Panc1 (cell line): ENCODE results near the gene HECTD3. TPM values are rescaled to one million over a fixed set of nuclear protein-coding genes. Genes with fewer than 3 reads are reported as not detected.

Experiments used
- ATAC-seq: fragments of 200-7000 bp; cut with Tn5 transposase; 2 replicates; pipeline ENCODE4 v1.9.1; 2020; ENCODE audit warnings: mild to moderate bottlenecking, moderate library complexity
- BruUV-seq: library from RNA; stranded (reverse); fragments of 400-500 nt; replicated peaks from 2 replicates; lab custom pipeline; 2021; lab: Mats Ljungman, UMichigan
- CTCF ChIA-PET: fragments of 300-600 bp; sonication (Branson Sonifier 250); formaldehyde crosslinking; loops from one replicate; lab custom pipeline; 2022; ENCODE audit warnings: antibody characterized with exemption; lab: Charles Lee
- POLR2A ChIA-PET: fragments of 300-600 bp; sonication (Branson Sonifier 250); formaldehyde crosslinking; loops from one replicate; lab custom pipeline; 2022; ENCODE audit warnings: antibody characterized with exemption; lab: Charles Lee
- DNase-seq: peaks from one replicate; pipeline ENCODE4 v3.0.0-alpha.2; 2010; ENCODE audit warnings: low read depth, low spot score
- H3K27ac ChIP-seq: 2 replicates; pipeline ENCODE4 v1.5.1; 2011; ENCODE audit warnings: mild to moderate bottlenecking, low read length, inconsistent platforms
- H3K27me3 ChIP-seq: fragments of 200-500 bp; sonication (Bioruptor generic); 2 replicates; pipeline ENCODE4 v1.6.0; 2014; ENCODE audit warnings: low read length, inconsistent platforms; ENCODE audit not compliant: control insufficient read depth, insufficient read depth
- H3K36me3 ChIP-seq: fragments of 200-500 bp; sonication (Bioruptor generic); 2 replicates; pipeline ENCODE4 v1.5.1; 2014; ENCODE audit warnings: inconsistent platforms, mild to moderate bottlenecking, low read length, moderate library complexity; ENCODE audit not compliant: control insufficient read depth, insufficient read depth
- H3K4me1 ChIP-seq: 2 replicates; pipeline ENCODE4 v1.5.1; 2011; ENCODE audit warnings: inconsistent platforms, mild to moderate bottlenecking, low read length, moderate library complexity; ENCODE audit not compliant: control insufficient read depth, insufficient read depth
- H3K4me3 ChIP-seq, 2 experiments: 2 replicates each; pipeline ENCODE4 v1.5.1; 2011 to 2012; ENCODE audit warnings: low read depth in 2 of 2, low read length in 2 of 2, mild to moderate bottlenecking in 2 of 2, inconsistent platforms in 1 of 2, moderate library complexity in 1 of 2
- H3K9me3 ChIP-seq: fragments of 200-500 bp; sonication (Bioruptor generic); 2 replicates; pipeline ENCODE4 v1.5.1; 2014; ENCODE audit warnings: low read depth, mild to moderate bottlenecking, inconsistent platforms, low read length, moderate library complexity; ENCODE audit not compliant: control insufficient read depth, insufficient read depth
- POLR2AphosphoS5 ChIP-seq: IDR thresholded peaks from 2 replicates; pipeline ENCODE4 v1.6.1; 2012; ENCODE audit warnings: mild to moderate bottlenecking, low read depth, low read length, moderate library complexity
- SIN3A ChIP-seq: IDR thresholded peaks from 2 replicates; pipeline ENCODE4 v1.6.1; 2012; ENCODE audit warnings: low read depth, mild to moderate bottlenecking, low read length, moderate library complexity, borderline replicate concordance; ENCODE audit not compliant: insufficient read depth
- TCF7L2 ChIP-seq: IDR thresholded peaks from 2 replicates; pipeline ENCODE4 v1.6.1; 2011; ENCODE audit warnings: mild to moderate bottlenecking, low read depth, low read length, inconsistent platforms
- in situ Hi-C: cut with HindIII; loops from 2 replicates; pipeline ENCODE4 v1.10.0; 2016; ENCODE audit warnings: low sequenced_read_pairs, low pct_unique_long_range_greater_than_20kb
- intact Hi-C: fragments of 100-400 bp; cut with micrococcal nuclease; formaldehyde crosslinking; loops from one replicate; pipeline ENCODE4 v1.10.0; 2022; ENCODE audit not compliant: unreplicated experiment
- total RNA-seq: library from RNA; stranded (reverse); gene quantifications from one replicate; pipeline ENCODE4 v1.2.1, GENCODE V29; 2021; ENCODE audit not compliant: unreplicated experiment
- TF ChIP-seq, protein P1 (sequence below), 2 experiments: IDR thresholded peaks; 2 replicates each; pipeline ENCODE4 v1.6.1; 2011 to 2012; ENCODE audit warnings: low read depth in 2 of 2, control low read depth in 1 of 2, low read length in 1 of 2, mild to moderate bottlenecking in 1 of 2, moderate library complexity in 1 of 2; ENCODE audit not compliant: insufficient read depth in 1 of 2
- TF ChIP-seq, protein P2 (sequence below): fragments of 450-650 bp; IDR thresholded peaks from 2 replicates; pipeline ENCODE4 v1.5.1; 2017; ENCODE audit warnings: mild to moderate bottlenecking

The HECTD3 gene
- total RNA-seq, 1 experiment from 2014 or later = 27.2 TPM

DNA sequence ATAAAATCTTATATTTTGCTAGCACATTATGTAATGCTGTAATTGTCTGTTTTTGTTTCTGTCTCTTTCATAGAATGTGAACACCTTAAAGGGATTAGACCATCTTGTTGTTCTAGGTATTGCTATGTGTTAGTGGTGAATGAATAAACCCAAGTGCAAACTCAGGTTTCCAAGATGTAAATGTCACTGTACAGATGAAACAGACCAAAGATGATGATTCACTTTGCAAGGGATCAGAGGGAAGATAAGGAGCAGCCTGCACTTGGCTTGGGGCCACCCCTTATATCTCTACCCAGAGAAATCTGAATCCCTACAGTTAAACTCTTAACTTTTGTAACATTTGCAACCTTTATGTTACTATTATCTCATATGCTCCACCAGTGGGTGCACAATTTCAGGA lies 26.3 kb upstream of the HECTD3 start:
- Histone ChIP-seq H3K4me3 (no peak overlapping the region), H3K27ac (no peak overlapping the region), H3K4me1 (no peaks in the 10 kb centered on the region), H3K9me3 (no peaks in the 10 kb centered on the region), H3K36me3 (no peaks in the 10 kb centered on the region), H3K27me3 (no peaks in the 10 kb centered on the region)
- ATAC-seq = no peak
- TF ChIP-seq TCF7L2 = no peak
- in situ Hi-C loops (no loop called here), intact Hi-C loops (no loop called here)
- DNase-seq = no peak
- POLR2A ChIA-PET = no interaction called here
- no TSS peak for BruUV-seq
- CTCF ChIA-PET = no interaction called here

DNA sequence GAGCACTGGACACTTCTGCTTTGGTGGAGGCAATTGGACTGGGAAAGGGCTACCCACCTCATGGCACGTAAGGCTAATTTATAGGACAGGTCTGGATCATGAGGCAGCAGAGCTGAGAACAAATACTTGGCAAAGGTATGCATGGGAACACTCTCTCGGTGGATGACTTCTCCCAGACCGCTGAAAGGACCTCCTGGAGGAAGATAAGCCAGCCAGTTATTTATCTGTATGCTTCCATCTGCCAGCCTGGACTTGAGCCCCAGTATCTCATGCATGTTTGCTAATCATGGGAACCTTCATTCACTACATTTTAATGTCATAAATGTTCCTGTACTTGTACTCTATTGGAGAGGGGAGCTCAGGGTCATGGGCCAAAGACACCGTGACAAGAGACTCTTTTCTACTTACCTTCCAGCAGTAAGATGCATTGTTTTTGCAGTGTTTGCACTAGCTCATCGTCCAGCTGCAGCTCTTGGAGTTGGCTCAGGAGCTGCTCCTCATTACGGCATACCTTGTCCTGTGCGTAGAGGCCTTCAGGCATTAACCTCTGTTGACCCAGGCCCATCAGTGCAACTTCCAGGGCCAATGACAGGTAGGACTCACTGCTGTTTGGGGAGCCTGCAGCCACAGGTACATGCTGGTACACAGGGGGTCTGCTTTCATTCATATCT lies 24.6 kb upstream of the HECTD3 start:
- no TSS peak for BruUV-seq
- ChIA-PET POLR2A (no interaction called here), CTCF (no interaction called here)
- intact Hi-C loops (no loop called here), in situ Hi-C loops (no loop called here)
- no peaks in the 10 kb centered on the region for H3K4me1 ChIP-seq
- no peaks in the 10 kb centered on the region for H3K36me3 ChIP-seq
- TF ChIP-seq, protein P1, sequence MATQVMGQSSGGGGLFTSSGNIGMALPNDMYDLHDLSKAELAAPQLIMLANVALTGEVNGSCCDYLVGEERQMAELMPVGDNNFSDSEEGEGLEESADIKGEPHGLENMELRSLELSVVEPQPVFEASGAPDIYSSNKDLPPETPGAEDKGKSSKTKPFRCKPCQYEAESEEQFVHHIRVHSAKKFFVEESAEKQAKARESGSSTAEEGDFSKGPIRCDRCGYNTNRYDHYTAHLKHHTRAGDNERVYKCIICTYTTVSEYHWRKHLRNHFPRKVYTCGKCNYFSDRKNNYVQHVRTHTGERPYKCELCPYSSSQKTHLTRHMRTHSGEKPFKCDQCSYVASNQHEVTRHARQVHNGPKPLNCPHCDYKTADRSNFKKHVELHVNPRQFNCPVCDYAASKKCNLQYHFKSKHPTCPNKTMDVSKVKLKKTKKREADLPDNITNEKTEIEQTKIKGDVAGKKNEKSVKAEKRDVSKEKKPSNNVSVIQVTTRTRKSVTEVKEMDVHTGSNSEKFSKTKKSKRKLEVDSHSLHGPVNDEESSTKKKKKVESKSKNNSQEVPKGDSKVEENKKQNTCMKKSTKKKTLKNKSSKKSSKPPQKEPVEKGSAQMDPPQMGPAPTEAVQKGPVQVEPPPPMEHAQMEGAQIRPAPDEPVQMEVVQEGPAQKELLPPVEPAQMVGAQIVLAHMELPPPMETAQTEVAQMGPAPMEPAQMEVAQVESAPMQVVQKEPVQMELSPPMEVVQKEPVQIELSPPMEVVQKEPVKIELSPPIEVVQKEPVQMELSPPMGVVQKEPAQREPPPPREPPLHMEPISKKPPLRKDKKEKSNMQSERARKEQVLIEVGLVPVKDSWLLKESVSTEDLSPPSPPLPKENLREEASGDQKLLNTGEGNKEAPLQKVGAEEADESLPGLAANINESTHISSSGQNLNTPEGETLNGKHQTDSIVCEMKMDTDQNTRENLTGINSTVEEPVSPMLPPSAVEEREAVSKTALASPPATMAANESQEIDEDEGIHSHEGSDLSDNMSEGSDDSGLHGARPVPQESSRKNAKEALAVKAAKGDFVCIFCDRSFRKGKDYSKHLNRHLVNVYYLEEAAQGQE (IDR thresholded peaks at IDR 0.05; ENCODE audit: insufficient read depth in 1 of 2, low read depth in 2 of 2, low read length in 1 of 2) = no peak
- DNase-seq (no peak), ATAC-seq (no peak)
- no peak overlapping the region for H3K27ac ChIP-seq
- no peaks in the 10 kb centered on the region for H3K27me3 ChIP-seq
- no peaks in the 10 kb centered on the region for H3K9me3 ChIP-seq
- no peak overlapping the region for H3K4me3 ChIP-seq

DNA sequence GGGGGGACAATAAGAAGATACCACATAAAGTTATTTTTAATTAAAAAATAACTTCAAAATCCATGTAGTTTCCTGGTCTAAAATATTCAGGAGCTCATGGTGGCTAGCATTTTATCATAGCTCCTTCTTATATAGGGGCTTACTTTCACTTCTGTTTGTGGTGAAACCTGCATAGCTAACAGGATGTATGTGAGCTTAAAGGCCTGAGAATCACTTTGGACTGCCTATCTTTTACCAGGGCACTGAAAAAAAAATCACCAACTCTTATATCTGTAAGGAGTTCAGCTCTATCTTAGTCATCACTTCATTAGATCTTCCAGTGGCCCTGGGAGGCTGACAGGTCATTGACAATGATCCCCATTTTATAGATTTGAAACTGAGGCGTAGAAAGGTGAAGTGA lies 22.2 kb upstream of the HECTD3 start:
- ATAC-seq = no peak
- intact Hi-C loops (no loop called here), in situ Hi-C loops (no loop called here)
- CTCF ChIA-PET = no interaction called here
- POLR2A ChIA-PET = interaction anchor here (0.7 kb wide), 1 partner anchor 129 kb away, joined by 3 read pairs; no protein-coding TSS in a partner anchor
- no TSS peak for BruUV-seq
- no peaks in the 10 kb centered on the region for H3K27me3 ChIP-seq
- H3K36me3 ChIP-seq = no peaks in the 10 kb centered on the region
- no peak overlapping the region for H3K27ac ChIP-seq
- no peaks in the 10 kb centered on the region for H3K9me3 ChIP-seq
- H3K4me1 ChIP-seq = no peaks in the 10 kb centered on the region
- DNase-seq = no peak
- H3K4me3 ChIP-seq = no peak overlapping the region
- TF ChIP-seq POLR2AphosphoS5 (no peak), SIN3A (no peak), TCF7L2 (no peak)
- TF ChIP-seq, protein P1 (IDR thresholded peaks at IDR 0.05; ENCODE audit: insufficient read depth in 1 of 2, low read depth in 2 of 2, low read length in 1 of 2) = no peak
- TF ChIP-seq, protein P2, sequence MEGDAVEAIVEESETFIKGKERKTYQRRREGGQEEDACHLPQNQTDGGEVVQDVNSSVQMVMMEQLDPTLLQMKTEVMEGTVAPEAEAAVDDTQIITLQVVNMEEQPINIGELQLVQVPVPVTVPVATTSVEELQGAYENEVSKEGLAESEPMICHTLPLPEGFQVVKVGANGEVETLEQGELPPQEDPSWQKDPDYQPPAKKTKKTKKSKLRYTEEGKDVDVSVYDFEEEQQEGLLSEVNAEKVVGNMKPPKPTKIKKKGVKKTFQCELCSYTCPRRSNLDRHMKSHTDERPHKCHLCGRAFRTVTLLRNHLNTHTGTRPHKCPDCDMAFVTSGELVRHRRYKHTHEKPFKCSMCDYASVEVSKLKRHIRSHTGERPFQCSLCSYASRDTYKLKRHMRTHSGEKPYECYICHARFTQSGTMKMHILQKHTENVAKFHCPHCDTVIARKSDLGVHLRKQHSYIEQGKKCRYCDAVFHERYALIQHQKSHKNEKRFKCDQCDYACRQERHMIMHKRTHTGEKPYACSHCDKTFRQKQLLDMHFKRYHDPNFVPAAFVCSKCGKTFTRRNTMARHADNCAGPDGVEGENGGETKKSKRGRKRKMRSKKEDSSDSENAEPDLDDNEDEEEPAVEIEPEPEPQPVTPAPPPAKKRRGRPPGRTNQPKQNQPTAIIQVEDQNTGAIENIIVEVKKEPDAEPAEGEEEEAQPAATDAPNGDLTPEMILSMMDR = no peak
